Activated naive CD8-positive, alpha-beta T cell treated with anti-CD3 and anti-CD28 coated beads for 36 hours (primary cell): ENCODE data around the gene RSPRY1. TPM values are rescaled to one million over a fixed set of nuclear protein-coding genes. Genes with fewer than 3 reads are reported as not detected.

Experiments
- DNase-seq: peaks from one replicate; pipeline ENCODE4 v3.0.0; 2021
- H3K27ac Mint-ChIP-seq: one replicate; pipeline ENCODE4 v1.8.0; 2022; ENCODE audit warnings: mild to moderate bottlenecking, moderate library complexity, mixed read lengths
- H3K27me3 Mint-ChIP-seq: one replicate; pipeline ENCODE4 v1.8.0; 2022; ENCODE audit warnings: mild to moderate bottlenecking, mixed read lengths
- H3K36me3 Mint-ChIP-seq: one replicate; pipeline ENCODE4 v1.8.0; 2021; ENCODE audit warnings: mild to moderate bottlenecking, mixed read lengths
- H3K4me1 Mint-ChIP-seq: one replicate; pipeline ENCODE4 v1.8.0; 2021; ENCODE audit warnings: mixed read lengths
- H3K4me3 Mint-ChIP-seq: one replicate; pipeline ENCODE4 v1.8.0; 2022; ENCODE audit warnings: mild to moderate bottlenecking, moderate library complexity, mixed read lengths
- H3K9me3 Mint-ChIP-seq: one replicate; pipeline ENCODE4 v1.8.0; 2022; ENCODE audit warnings: mixed read lengths
- total RNA-seq, 2 experiments: library from RNA; stranded (reverse); gene quantifications; one replicate each; pipeline ENCODE4 v1.2.3, GENCODE V29; 2021

RSPRY1 gene
- total RNA-seq, 2 experiments from 2014 or later: 27.2 to 30.5 TPM

DNA sequence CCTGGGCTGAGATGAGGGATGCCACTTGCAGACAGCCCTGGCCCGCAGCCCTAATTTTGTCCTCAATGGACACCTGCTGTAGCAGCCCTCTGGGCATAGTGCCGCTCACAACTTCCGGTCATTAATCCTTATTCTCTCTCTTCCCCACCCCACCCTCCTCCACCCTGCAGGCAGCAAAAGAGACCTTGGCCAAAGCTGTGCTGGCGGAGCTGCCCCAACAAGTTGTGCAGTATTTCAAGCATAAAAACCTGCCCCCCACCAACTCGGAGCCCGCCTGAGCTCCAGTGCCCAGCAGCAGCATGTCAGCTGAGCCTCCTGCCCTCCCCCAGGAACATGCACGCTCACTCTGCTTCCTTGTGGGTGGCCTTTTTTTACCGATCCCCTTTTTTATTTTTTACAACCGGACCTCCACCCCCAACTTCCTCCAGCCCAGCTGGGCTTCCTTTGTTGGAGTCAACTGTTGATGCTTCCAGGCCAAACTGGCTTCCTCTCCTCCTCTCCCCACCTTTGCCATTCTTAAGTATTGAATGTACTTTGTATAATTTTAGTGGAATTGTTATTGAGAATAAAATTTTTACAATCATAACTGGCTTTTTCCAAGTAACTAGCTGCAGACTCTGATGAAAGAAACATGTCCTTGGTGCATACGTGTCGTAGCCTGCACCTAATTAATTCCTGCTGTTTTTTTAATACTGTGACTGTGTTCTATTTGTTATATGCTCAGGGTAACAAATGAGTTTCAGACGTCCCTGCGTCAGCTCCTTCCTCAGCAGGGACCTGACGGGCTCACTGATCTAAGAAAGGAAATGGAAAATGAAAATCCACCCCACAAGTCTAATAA lies 38.5 kb upstream of the RSPRY1 start:
- H3K27me3 Mint-ChIP-seq: no peaks in the 10 kb centered on the region
- no peak overlapping the region for H3K27ac Mint-ChIP-seq
- H3K4me3 Mint-ChIP-seq: no peak overlapping the region
- H3K4me1 Mint-ChIP-seq: peaks cover 32% of the 10 kb centered on the region
- H3K36me3 Mint-ChIP-seq: peaks cover 5% of the 10 kb centered on the region
- no peak for DNase-seq
- H3K9me3 Mint-ChIP-seq: no peaks in the 10 kb centered on the region

DNA sequence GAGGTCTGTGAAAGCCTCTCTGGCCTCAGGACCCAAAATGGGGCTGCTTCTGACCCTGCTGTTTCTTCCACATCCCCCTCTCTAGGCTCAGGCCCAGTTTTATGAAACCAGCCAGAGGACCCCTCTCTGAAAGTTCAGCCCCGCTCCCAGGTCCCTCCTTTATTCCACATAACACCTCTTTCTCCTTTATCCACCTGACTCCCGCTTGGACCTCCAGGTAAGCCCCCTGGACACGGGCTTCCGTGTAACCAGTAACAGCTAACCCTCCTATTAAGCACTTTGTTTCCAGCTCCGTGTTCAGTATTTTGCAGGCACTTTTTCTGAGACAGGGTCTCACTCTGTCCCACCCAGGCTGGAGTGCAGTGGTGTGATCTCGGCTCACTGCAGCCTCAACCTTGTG lies 37.6 kb upstream of the RSPRY1 start:
- H3K27me3 Mint-ChIP-seq: no peaks in the 10 kb centered on the region
- peaks cover 12% of the 10 kb centered on the region for H3K36me3 Mint-ChIP-seq
- no peak overlapping the region for H3K4me3 Mint-ChIP-seq
- no peak overlapping the region for H3K27ac Mint-ChIP-seq
- DNase-seq: no peak
- no peaks in the 10 kb centered on the region for H3K9me3 Mint-ChIP-seq
- H3K4me1 Mint-ChIP-seq: peaks cover 33% of the 10 kb centered on the region

DNA sequence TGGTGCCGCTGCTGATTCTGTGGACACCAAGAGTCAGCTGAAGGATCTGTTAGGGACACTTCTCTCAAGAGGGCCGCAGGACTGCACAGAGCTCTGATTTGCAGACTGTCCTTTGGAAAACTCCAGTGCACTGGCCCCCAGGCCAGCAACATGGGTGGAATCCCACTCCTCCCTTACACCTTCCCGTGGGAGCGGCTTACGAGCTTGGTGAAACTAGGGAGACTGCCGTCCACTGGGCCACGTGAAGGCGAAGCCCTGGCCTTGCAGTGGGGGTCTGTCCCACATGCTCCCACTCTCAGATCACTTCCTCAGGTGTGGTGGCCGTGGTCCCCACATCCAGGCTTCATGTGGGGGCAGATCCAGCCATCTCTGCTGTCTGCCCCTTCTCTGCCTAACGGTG lies 36.7 kb upstream of the RSPRY1 start:
- H3K27ac Mint-ChIP-seq: no peak overlapping the region
- no peaks in the 10 kb centered on the region for H3K9me3 Mint-ChIP-seq
- no peaks in the 10 kb centered on the region for H3K27me3 Mint-ChIP-seq
- no peak overlapping the region for H3K4me3 Mint-ChIP-seq
- peaks cover 30% of the 10 kb centered on the region for H3K4me1 Mint-ChIP-seq
- peaks cover 17% of the 10 kb centered on the region for H3K36me3 Mint-ChIP-seq
- DNase-seq: no peak

DNA sequence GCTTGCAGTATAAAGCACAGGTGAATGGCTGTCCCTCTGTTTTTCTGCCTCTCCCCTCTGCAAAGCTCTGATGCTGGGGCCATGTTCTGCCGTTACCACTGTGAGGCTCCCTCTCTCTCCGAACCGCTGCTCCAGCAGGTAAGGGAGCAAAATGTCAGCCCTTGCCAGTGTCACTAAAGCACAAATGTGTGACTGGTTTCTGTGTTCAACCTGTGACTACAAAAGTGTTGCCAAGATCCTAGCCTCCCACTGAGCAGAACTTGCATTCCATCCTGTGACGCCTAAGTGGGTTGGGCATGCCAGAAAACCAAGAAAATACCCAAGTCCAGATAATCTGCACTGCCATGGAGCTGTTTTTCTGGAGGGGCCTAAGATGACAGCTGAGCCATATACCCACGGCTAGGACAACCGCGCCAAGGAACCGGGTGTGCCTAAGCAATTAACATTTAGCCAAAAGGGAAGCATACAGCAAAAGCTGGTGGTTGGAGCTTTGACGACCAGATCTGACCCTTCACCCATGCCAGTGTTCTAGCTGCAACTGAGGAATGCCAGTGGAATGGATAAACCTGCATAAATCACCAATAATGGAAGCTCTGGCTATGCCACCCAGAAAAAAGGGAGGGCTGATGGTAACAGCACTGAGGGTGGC lies 35.3 kb upstream of the RSPRY1 start:
- Mint-ChIP-seq H3K4me3 (no peak overlapping the region), H3K4me1 (peaks cover 27% of the 10 kb centered on the region), H3K9me3 (no peaks in the 10 kb centered on the region), H3K27ac (peak overlapping the region; percentile 76), H3K27me3 (no peaks in the 10 kb centered on the region), H3K36me3 (peaks cover 18% of the 10 kb centered on the region)
- DNase-seq: no peak

DNA sequence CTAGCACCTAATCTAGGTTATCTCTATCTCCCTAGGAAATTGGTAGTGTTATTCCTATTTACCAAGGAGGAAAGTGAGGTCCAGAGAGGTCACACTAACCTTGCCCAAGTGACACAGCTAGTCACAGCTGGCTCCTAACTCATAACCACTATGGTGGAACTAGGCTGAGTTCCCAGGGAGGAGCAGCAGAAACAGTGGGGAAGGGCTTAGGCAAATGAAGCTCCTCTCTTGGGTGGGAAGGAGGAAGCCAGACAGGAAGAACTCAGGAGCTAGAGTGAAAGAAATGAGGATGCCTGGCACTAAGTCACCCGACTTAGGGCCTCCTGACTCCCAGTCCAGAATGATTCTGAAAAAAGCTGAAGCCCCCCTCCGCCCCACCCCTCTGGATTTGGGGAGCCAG lies 34.8 kb upstream of the RSPRY1 start:
- Mint-ChIP-seq H3K4me3 (no peak overlapping the region), H3K27ac (peak overlapping the region; percentile 76), H3K9me3 (no peaks in the 10 kb centered on the region), H3K36me3 (peaks cover 20% of the 10 kb centered on the region), H3K27me3 (no peaks in the 10 kb centered on the region), H3K4me1 (peaks cover 27% of the 10 kb centered on the region)
- DNase-seq: no peak

DNA sequence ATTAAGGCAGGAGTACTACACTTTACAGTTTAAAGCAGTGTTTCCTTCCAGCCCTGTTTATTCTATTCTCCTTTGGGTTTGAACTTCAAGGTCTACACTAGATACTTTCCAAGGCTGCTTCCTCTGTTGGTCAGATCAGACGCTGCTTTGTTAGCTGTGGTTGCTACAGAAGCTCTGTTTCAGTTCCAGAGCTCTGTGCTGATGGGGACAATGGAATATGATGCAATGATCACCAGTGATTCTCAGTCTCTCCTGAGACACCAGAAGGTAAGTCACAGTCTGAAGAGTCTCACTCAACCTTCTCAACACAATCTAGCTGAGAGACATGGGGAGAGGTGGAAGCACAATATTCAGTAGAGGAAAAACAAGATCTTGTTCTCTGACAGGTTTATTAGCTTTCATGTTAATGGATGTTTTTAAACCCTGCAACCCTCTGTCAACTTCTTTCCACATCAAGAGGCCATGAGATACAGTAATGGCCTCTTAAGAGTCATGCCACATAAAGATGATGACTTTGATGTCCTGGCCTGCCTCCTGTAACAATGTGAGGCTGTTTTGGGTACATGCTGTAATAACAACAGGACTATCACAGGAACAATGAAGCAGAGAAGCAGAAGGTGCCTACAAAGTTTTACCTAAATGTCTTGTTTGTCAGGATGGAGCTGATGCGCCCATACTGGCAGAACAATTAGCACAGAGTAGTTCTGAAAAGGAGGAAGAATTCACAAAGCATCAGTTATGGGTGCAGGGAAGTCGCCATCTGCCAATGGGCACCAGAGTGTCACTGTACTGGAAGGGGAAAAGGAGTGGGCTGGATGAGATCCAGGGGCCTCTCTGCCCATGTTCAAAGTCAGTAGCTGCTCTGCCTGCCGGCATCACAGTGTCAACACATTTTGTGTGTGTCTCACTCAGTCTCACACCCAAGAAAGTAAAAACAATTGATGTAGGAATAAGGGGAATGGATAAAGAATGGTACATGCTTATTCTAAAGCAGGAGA lies 33.7 kb upstream of the RSPRY1 start:
- Mint-ChIP-seq H3K9me3 (no peaks in the 10 kb centered on the region), H3K27me3 (no peaks in the 10 kb centered on the region), H3K4me1 (peaks cover 27% of the 10 kb centered on the region), H3K27ac (peak overlapping the region; percentile 76), H3K4me3 (no peak overlapping the region), H3K36me3 (peaks cover 25% of the 10 kb centered on the region)
- DNase-seq: no peak

DNA sequence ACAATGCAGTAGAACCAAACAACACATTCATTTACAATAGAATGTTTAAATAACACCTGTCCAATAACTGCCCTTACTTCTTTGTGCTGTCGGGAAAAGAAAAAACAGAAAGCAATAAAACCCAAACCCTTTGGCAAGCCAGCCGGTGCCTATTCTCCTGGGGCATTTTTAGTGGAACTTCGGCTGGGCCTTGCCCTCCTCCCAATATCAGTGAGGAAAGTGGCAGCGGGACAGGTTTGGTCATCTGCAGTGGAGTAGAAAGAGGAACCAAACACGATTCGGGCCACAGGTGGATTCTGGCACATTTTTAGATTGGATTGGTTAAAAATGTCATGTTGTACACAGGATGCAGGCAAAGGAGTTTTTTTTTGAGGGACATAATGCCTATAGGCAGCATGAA lies 32.3 kb upstream of the RSPRY1 start:
- Mint-ChIP-seq H3K27me3 (no peaks in the 10 kb centered on the region), H3K4me1 (peaks cover 22% of the 10 kb centered on the region), H3K27ac (no peak overlapping the region), H3K9me3 (no peaks in the 10 kb centered on the region), H3K4me3 (no peak overlapping the region), H3K36me3 (peaks cover 31% of the 10 kb centered on the region)
- no peak for DNase-seq

DNA sequence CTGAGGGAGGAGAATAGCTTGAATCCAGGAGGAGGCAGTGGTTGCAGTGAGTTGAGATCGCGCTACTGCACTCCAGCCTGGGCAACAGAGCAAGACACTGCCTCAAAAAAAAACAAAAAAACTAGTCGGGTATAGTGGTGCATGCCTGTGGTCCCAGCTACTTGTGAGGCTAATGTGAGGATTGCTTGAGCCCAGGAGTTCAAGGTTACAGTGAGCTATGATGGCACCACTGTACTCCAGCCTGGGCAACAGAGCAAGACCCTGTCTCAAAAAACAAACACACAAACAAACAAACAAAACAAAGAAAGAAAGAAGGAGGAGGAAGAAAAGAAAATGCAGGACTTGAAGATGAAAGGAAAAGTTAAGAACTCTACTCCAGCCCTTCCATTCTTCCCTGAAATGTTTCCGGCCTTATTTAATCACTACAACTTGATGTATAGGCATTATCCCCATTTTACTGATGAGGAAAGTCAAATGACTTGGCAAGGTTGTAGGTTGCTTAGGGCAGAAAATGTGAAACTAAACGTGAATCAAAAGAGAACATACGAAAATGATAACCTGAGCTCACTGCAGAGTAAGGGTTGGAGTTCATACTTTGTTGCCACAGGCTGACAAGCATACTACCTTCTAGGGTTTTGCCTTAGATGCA lies 30.3 kb upstream of the RSPRY1 start:
- Mint-ChIP-seq H3K4me1 (peaks cover 24% of the 10 kb centered on the region), H3K27ac (no peak overlapping the region), H3K9me3 (no peaks in the 10 kb centered on the region), H3K4me3 (no peak overlapping the region), H3K36me3 (peaks cover 40% of the 10 kb centered on the region), H3K27me3 (no peaks in the 10 kb centered on the region)
- DNase-seq: no peak

DNA sequence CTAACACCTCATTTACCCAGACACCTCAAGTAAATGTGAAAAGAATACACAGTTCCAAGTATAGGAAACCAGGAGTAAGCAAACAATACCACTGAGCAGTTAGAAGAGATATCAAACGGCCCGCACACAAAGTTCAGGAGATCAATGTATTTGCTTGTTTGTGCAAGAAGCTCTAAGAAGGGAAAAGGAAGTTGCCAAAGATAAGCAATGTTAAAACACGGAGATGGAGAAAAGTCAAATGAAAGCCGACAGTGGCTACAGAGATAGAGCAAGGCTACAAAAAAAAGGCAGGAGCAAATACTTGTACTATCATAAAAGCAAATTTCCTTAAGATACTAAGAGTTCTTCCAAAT lies 29.8 kb upstream of the RSPRY1 start:
- no peak for DNase-seq
- Mint-ChIP-seq H3K9me3 (no peaks in the 10 kb centered on the region), H3K36me3 (peaks cover 42% of the 10 kb centered on the region), H3K27me3 (no peaks in the 10 kb centered on the region), H3K27ac (no peak overlapping the region), H3K4me1 (peaks cover 21% of the 10 kb centered on the region), H3K4me3 (no peak overlapping the region)

DNA sequence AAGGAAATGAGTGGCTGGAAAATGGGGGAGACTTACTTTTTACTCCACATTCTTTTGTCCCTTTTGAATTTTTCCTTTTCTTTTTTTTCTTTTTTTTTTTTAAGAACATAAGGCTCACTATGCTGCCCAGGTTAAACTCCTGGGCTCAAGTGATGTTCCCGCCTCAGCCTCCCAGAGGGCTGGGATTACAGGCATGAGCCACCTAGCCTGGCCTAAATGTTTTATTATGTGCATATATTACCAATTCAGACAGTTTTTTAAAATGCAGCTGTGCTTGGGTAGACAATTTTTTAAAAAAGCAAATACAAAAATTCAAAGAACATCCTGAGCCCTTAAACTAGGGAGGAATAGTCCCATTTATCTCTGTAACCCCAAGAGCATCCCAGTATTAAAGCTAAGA lies 28.6 kb upstream of the RSPRY1 start:
- Mint-ChIP-seq H3K4me3 (no peak overlapping the region), H3K27me3 (no peaks in the 10 kb centered on the region), H3K9me3 (no peaks in the 10 kb centered on the region), H3K36me3 (peaks cover 39% of the 10 kb centered on the region), H3K4me1 (peaks cover 9% of the 10 kb centered on the region), H3K27ac (no peak overlapping the region)
- no peak for DNase-seq

DNA sequence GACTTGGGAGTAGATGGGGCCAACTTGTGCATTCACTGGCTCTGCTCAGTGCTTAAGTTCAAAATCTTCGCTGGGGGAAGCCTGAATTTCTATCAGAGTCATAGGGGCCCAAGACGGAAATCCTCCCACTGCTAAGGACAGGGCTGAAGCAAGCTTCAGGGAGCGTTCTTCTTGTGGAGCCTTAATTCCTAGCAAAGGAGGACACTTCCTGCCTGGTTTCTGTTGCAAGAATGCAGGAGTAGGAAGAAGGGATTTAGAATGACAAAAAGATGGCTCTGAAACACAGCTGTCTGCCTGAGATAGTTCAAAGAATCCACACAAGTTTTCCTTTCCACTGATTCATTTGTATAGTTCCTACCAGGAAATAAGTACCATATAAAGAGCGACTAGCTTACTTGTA lies 26.7 kb upstream of the RSPRY1 start:
- DNase-seq: no peak
- no peak overlapping the region for H3K27ac Mint-ChIP-seq
- H3K9me3 Mint-ChIP-seq: no peaks in the 10 kb centered on the region
- H3K4me1 Mint-ChIP-seq: peaks cover 5% of the 10 kb centered on the region
- peaks cover 33% of the 10 kb centered on the region for H3K36me3 Mint-ChIP-seq
- no peak overlapping the region for H3K4me3 Mint-ChIP-seq
- H3K27me3 Mint-ChIP-seq: no peaks in the 10 kb centered on the region

DNA sequence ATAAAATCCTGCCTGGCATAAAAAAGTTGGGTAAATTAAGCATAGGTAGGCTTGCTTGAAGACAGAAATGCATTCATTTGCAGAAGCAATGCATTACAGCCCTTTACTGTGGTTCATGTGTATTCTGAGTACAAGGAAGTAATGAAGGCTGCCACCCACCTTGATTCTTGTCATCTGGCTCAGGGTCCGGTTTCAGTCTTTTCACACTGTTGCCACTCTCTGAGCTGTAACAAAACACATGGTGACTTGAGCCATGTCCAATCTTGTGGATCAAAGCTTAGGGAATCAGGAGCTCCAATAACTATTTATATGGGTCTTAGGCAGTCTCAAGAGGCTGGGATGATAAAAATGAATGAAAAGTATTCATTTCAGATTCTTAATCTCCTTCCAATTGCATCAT lies 22.3 kb upstream of the RSPRY1 start:
- H3K36me3 Mint-ChIP-seq: peaks cover 29% of the 10 kb centered on the region
- H3K4me3 Mint-ChIP-seq: no peak overlapping the region
- no peaks in the 10 kb centered on the region for H3K27me3 Mint-ChIP-seq
- H3K4me1 Mint-ChIP-seq: peaks cover 15% of the 10 kb centered on the region
- no peak overlapping the region for H3K27ac Mint-ChIP-seq
- DNase-seq: no peak
- no peaks in the 10 kb centered on the region for H3K9me3 Mint-ChIP-seq

DNA sequence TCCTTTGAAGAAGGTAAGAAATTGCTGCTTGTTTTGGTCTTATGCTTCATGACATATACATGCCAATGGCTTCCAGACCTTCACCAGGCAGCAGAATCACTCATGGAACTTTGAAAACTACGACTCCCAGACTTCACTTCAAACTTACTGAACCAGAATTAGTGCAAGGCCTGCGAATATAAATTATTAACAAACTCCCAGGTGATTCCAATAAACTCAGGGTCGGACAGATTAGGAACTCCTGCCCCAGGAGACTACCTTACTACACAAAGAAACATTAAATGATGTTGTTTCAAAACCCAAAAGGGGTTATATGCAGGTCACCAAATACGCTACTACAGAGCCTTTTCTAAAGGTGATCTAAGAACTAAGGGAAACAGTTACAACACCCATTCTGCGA lies 20.6 kb upstream of the RSPRY1 start:
- DNase-seq: no peak
- Mint-ChIP-seq H3K36me3 (peaks cover 20% of the 10 kb centered on the region), H3K4me1 (peaks cover 12% of the 10 kb centered on the region), H3K9me3 (no peaks in the 10 kb centered on the region), H3K27me3 (no peaks in the 10 kb centered on the region), H3K27ac (no peak overlapping the region), H3K4me3 (no peak overlapping the region)

DNA sequence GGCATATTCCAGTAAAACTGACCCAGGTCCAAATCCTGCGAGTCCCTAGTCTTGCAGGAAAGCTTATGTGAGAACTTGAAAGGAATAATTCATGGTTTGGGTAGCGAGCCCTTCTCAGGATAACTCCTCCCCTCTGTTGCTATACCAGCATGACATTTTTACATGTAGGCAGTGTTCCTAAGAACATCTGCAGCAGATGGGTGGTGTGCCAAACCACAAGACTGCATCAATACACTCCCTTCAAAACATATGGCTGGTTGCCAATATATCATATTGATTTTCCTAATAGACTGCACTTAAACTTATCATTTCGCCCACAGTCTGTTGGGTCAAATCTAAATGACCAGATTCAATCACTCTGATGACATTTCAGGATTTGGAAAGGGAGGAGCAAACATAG lies 20.2 kb upstream of the RSPRY1 start:
- no peaks in the 10 kb centered on the region for H3K27me3 Mint-ChIP-seq
- no peak overlapping the region for H3K27ac Mint-ChIP-seq
- peaks cover 19% of the 10 kb centered on the region for H3K36me3 Mint-ChIP-seq
- H3K9me3 Mint-ChIP-seq: no peaks in the 10 kb centered on the region
- peaks cover 12% of the 10 kb centered on the region for H3K4me1 Mint-ChIP-seq
- no peak overlapping the region for H3K4me3 Mint-ChIP-seq
- no peak for DNase-seq

DNA sequence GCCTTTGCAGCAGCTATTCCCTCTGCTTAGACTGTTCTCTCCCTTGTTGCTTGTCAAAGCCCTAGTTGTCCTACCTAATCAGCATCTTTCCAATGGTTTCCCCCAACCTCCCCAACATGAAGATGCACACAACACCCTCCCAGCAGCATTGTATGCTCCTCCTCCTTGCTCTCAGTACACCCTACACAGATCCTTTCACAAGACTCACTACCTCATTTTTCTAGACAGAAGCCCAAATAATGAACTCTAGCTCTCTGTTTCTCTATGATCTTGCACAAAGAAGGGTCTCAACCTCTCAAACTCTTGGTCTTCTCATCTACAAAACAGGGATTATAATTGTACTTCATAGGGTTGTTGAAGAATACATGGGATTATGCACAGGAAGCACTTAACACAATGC lies 19.7 kb upstream of the RSPRY1 start:
- peaks cover 18% of the 10 kb centered on the region for H3K36me3 Mint-ChIP-seq
- H3K27me3 Mint-ChIP-seq: no peaks in the 10 kb centered on the region

More for the DNA sequence above, 19.7 kb upstream of the RSPRY1 start:
- Mint-ChIP-seq H3K4me3 (no peak overlapping the region), H3K27ac (no peak overlapping the region), H3K9me3 (no peaks in the 10 kb centered on the region), H3K4me1 (peaks cover 12% of the 10 kb centered on the region)
- no peak for DNase-seq
